Measurements from ENCODE around the gene FIP1L1. TPM values are rescaled to one million over a fixed set of nuclear protein-coding genes. Genes with fewer than 3 reads are reported as not detected.

The FIP1L1 gene
- total and polyA plus RNA-seq, 9 of the 15 experiments (the other 6 are each of a cell fraction or from before 2014, with no cell fraction given), result 34.6 to 137 (median 72.0) TPM

- TF ChIP-seq ZNF717 (CRISPR knock-in tag; IDR thresholded peaks at IDR 0.05), result no peak
- TF ChIP-seq RBM34 (IDR thresholded peaks at IDR 0.05; ENCODE audit: borderline replicate concordance, insufficient read depth, low read length), result no peak
- TF ChIP-seq PTTG1 (tag; IDR thresholded peaks at IDR 0.05; ENCODE audit: low read depth), result no peak
- TF ChIP-seq, protein P1, sequence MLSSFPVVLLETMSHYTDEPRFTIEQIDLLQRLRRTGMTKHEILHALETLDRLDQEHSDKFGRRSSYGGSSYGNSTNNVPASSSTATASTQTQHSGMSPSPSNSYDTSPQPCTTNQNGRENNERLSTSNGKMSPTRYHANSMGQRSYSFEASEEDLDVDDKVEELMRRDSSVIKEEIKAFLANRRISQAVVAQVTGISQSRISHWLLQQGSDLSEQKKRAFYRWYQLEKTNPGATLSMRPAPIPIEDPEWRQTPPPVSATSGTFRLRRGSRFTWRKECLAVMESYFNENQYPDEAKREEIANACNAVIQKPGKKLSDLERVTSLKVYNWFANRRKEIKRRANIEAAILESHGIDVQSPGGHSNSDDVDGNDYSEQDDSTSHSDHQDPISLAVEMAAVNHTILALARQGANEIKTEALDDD (IDR thresholded peaks at IDR 0.05), result no peak
- no peak for TF ChIP-seq CEBPB (tag; IDR thresholded peaks at IDR 0.05)
Measured at GRCh38 chr4:53450773-53451172, 73.3 kb downstream of the FIP1L1 start (continued).

- Histone ChIP-seq H3K4me3 (no peak overlapping the region), H2AFZ (ENCODE audit: low read depth, low read length) (no peak overlapping the region), H4K20me1 (replicated peaks; ENCODE audit: control insufficient read depth, insufficient read depth, low read length) (no peaks in the 10 kb centered on the region), H3K36me3 (ENCODE audit: control insufficient read depth, insufficient read depth, low read length) (peaks cover 65% of the 10 kb centered on the region), H3K79me2 (ENCODE audit: control insufficient read depth, insufficient read depth, low read length) (peaks cover 4% of the 10 kb centered on the region; the same call in 2 of the 3 replicates), H3K9ac (ENCODE audit: insufficient read depth in 1 of 2, low read depth in 2 of 2, low read length in 2 of 2) (no peak overlapping the region), H3K27me3 (ENCODE audit: control insufficient read depth in 2 of 2, insufficient read depth in 2 of 2, low read length in 2 of 2) (no peaks in the 10 kb centered on the region), H3K27ac (ENCODE audit: extremely low read depth, low read depth, low read length) (no peak overlapping the region), H3K4me2 (ENCODE audit: insufficient read depth, low read length) (no peak overlapping the region), H3K4me1 (replicated peaks in 1 of 2; ENCODE audit: control insufficient read depth in 2 of 2, insufficient read depth in 2 of 2, low read length in 2 of 2) (no peaks in the 10 kb centered on the region), H3K9me1 (ENCODE audit: control insufficient read depth, insufficient read depth, low read length) (no peaks in the 10 kb centered on the region), H3K9me3 (replicated peaks; ENCODE audit: control insufficient read depth, insufficient read depth, low read depth, low read length) (no peaks in the 10 kb centered on the region)
- 87% methylated on average over 2 of the region's 2 CpGs for WGBS (ENCODE audit: insufficient coverage, low coverage, missing lambda C conversion rate)
- FAIRE-seq (no peak), DNase-seq (ENCODE audit: extremely low read depth in 1 of 4, low spot score in 3 of 4) (no peak), ATAC-seq (no peak)
- in situ Hi-C loops (cut with MboI), result no loop called here
- ChIA-PET POLR2A (no interaction called here), CTCF (ENCODE audit: low intra/inter-chr PET ratio) (no interaction called here)
- TF ChIP-seq MECOM (CRISPR knock-in tag; IDR thresholded peaks at IDR 0.05), result no peak
- no peak for TF ChIP-seq RBM15 (IDR thresholded peaks at IDR 0.05; ENCODE audit: insufficient read depth, low read length)
- TF ChIP-seq SMARCA4 (IDR thresholded peaks at IDR 0.05), result no peak
- TF ChIP-seq, protein P2, sequence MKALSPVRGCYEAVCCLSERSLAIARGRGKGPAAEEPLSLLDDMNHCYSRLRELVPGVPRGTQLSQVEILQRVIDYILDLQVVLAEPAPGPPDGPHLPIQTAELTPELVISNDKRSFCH (CRISPR knock-in tag; IDR thresholded peaks at IDR 0.05), result no peak
- TF ChIP-seq, protein P2 (tag; IDR thresholded peaks at IDR 0.05), result no peak
- no peak for TF ChIP-seq POLR2AphosphoS2 (IDR thresholded peaks at IDR 0.05; ENCODE audit: low read length)
- TF ChIP-seq BDP1 (IDR thresholded peaks at IDR 0.05; ENCODE audit: insufficient read depth, insufficient read length), result no peak
- intact Hi-C loops (cut with micrococcal nuclease), result no loop called here
- no TSS peak for BruUV-seq (replicated peaks)
Measured at GRCh38 chr4:53453385-53453784, 75.9 kb downstream of the FIP1L1 start.

Measured in K562 (cell line).